Lower lobe of right lung (tissue), 2 donors: ENCODE measurements around the gene OR6B1. TPM values are rescaled to one million over a fixed set of nuclear protein-coding genes. Genes with fewer than 3 reads are reported as not detected.

ENCODE experiments used
- ATAC-seq, 2 donors: fragments of 200-7000 bp; cut with Tn5 transposase; one replicate each; pipeline ENCODE4 v1.9.1; 2020 to 2022; ENCODE audit warnings: mild to moderate bottlenecking in 2 of 2, moderate library complexity in 2 of 2
- DNase-seq: peaks from one replicate; pipeline ENCODE4 v3.0.0-alpha.2; 2020
- H3K27ac ChIP-seq: fragments of 200-600 bp; one replicate; pipeline ENCODE4 v1.8.0; 2022
- H3K27me3 ChIP-seq: fragments of 200-600 bp; one replicate; pipeline ENCODE4 v1.8.0; 2022; ENCODE audit warnings: low read depth
- H3K36me3 ChIP-seq: fragments of 200-600 bp; one replicate; pipeline ENCODE4 v1.8.0; 2022; ENCODE audit warnings: mild to moderate bottlenecking
- H3K4me1 ChIP-seq: fragments of 200-600 bp; one replicate; pipeline ENCODE4 v1.8.0; 2022
- H3K4me3 ChIP-seq: fragments of 200-600 bp; one replicate; pipeline ENCODE4 v1.8.0; 2022; ENCODE audit warnings: mild to moderate bottlenecking
- H3K9me3 ChIP-seq: fragments of 200-600 bp; one replicate; pipeline ENCODE4 v1.8.0; 2022
- intact Hi-C: fragments of 100-400 bp; cut with DNase I; formaldehyde crosslinking; loops from one replicate; pipeline ENCODE4 v1.11.0; 2022
- total RNA-seq: library from RNA; stranded (reverse); fragmentation: NEBNext Ultra II Directional; extraction: Animal tissue kit (Norgen Biotek cat#: 25700); gene quantifications from one replicate; pipeline ENCODE4 v1.2.1, GENCODE V29; 2021
- TF ChIP-seq, protein P1 (sequence below): fragments of 200-600 bp; IDR thresholded peaks from one replicate; pipeline ENCODE4 v1.8.0; 2022; ENCODE audit warnings: antibody characterized with exemption, mild to moderate bottlenecking
- donor health status: DM: no; HTN: yes; CAD: no; lungs with severe emphysema.

Gene OR6B1
- total RNA-seq, 1 donor from 2014 or later: not detected

DNA sequence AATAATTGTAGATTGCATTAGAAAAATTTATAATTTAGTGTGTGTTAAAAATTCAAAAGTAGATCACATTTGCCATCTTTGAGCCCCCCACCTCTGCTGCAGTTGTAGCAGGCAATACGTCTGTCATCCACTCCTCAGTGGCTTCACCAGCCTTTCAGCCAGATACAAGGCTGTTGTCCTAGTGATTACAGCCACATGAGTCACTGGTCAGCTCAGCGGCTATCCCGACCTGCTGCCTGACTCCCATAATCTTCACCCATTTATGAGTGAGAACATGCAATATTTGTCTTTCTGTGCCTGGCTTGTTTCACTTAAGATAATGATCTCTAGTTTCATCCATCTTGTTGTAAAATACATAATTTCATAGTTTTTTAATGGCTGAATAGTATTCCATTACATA is 57.8 kb downstream of the OR6B1 start:
- DNase-seq (no peak), ATAC-seq (no peak)
- Histone ChIP-seq H3K27ac (no peak overlapping the region), H3K9me3 (no peaks in the 10 kb centered on the region), H3K36me3 (no peaks in the 10 kb centered on the region), H3K27me3 (no peaks in the 10 kb centered on the region), H3K4me3 (no peak overlapping the region), H3K4me1 (no peaks in the 10 kb centered on the region)
- TF ChIP-seq, protein P1, sequence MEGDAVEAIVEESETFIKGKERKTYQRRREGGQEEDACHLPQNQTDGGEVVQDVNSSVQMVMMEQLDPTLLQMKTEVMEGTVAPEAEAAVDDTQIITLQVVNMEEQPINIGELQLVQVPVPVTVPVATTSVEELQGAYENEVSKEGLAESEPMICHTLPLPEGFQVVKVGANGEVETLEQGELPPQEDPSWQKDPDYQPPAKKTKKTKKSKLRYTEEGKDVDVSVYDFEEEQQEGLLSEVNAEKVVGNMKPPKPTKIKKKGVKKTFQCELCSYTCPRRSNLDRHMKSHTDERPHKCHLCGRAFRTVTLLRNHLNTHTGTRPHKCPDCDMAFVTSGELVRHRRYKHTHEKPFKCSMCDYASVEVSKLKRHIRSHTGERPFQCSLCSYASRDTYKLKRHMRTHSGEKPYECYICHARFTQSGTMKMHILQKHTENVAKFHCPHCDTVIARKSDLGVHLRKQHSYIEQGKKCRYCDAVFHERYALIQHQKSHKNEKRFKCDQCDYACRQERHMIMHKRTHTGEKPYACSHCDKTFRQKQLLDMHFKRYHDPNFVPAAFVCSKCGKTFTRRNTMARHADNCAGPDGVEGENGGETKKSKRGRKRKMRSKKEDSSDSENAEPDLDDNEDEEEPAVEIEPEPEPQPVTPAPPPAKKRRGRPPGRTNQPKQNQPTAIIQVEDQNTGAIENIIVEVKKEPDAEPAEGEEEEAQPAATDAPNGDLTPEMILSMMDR: no peak
- intact Hi-C loops: no loop called here

Other genes starting within 250 kb of the OR6B1 start
- 0.44 TPM for gene CTAGE6, start 242.6 kb upstream of the OR6B1 start, total RNA-seq
- 43.3 TPM for gene TCAF1, start 98.1 kb upstream of the OR6B1 start, total RNA-seq
- gene OR2F2, start 65.1 kb upstream of the OR6B1 start, total RNA-seq: not detected
- not detected for gene OR2F1, start 45.5 kb upstream of the OR6B1 start, total RNA-seq
- gene OR2A5, start 48.6 kb downstream of the OR6B1 start, total RNA-seq: not detected
- not detected for gene OR2A25, start 69.5 kb downstream of the OR6B1 start, total RNA-seq
- not detected for gene OR2A12, start 86.0 kb downstream of the OR6B1 start, total RNA-seq
- gene OR2A2, start 109.3 kb downstream of the OR6B1 start, total RNA-seq: not detected
- gene OR2A14, start 122.9 kb downstream of the OR6B1 start, total RNA-seq: not detected
- 8.5 TPM for gene CTAGE4, start 183.1 kb downstream of the OR6B1 start, total RNA-seq
- 10.3 TPM for gene ARHGEF35, start 195.5 kb downstream of the OR6B1 start, total RNA-seq
- not detected for gene OR2A42, start 239.3 kb downstream of the OR6B1 start, total RNA-seq